ENCODE measurements around the gene ARL10.
"Not testable (repeated sequence)": the region's sequence is repeated elsewhere in the genome, so short reads cannot be mapped to it uniquely, and the experiment has no call there.

ARL10 gene

GRCh38 chr5:176388444-176389134 lies 23.3 kb downstream of the ARL10 start, which contains the start of the genes HIGD2A and NOP16:
TSS of gene HIGD2A (plus strand) at chr5:176388751. CDS start at chr5:176388820, 69 bp downstream.
TSS of gene NOP16 (minus strand) at chr5:176388598. CDS start at chr5:176388539, 59 bp downstream.
- DNase-seq (ENCODE audit: low read depth in 3 of 3): peak; percentile 97 to 100 (median 98)

- DNase-seq (ENCODE audit: low read depth in 3 of 3): no peak
These were observed 24.1 kb downstream of the ARL10 start for GRCh38 chr5:176389135-176390123.

GRCh38 chr5:176391479-176391878 lies 26.2 kb downstream of the ARL10 start:
- no peak for DNase-seq (ENCODE audit: low read depth in 3 of 3)

GRCh38 chr5:176391999-176392398 lies 26.7 kb downstream of the ARL10 start:
- no peak for DNase-seq (ENCODE audit: low read depth in 3 of 3)

- no peak for DNase-seq (ENCODE audit: low read depth in 3 of 3)
These were observed 27.2 kb downstream of the ARL10 start for GRCh38 chr5:176392526-176392925.

GRCh38 chr5:176394096-176394495 lies 28.8 kb downstream of the ARL10 start:
- DNase-seq (ENCODE audit: low read depth in 3 of 3): no peak

GRCh38 chr5:176394881-176395675 lies 29.8 kb downstream of the ARL10 start:
- DNase-seq (ENCODE audit: low read depth in 3 of 3): no peak

GRCh38 chr5:176396330-176396729 lies 31.0 kb downstream of the ARL10 start:
- DNase-seq (ENCODE audit: low read depth in 3 of 3): no peak

GRCh38 chr5:176397736-176398420 lies 32.6 kb downstream of the ARL10 start:
- DNase-seq (ENCODE audit: low read depth in 3 of 3): no peak

GRCh38 chr5:176400382-176401156 lies 35.3 kb downstream of the ARL10 start:
- no peak for DNase-seq (ENCODE audit: low read depth in 3 of 3)

- DNase-seq (ENCODE audit: low read depth in 3 of 3): no peak
These were observed 36.3 kb downstream of the ARL10 start for GRCh38 chr5:176401281-176402205.

GRCh38 chr5:176405656-176406435 lies 40.6 kb downstream of the ARL10 start:
- DNase-seq (ENCODE audit: low read depth in 3 of 3): no peak

- DNase-seq (ENCODE audit: low read depth in 3 of 3): no peak
These were observed 41.3 kb downstream of the ARL10 start for GRCh38 chr5:176406436-176407052.

- DNase-seq (ENCODE audit: low read depth in 3 of 3): no peak
These were observed 42.4 kb downstream of the ARL10 start for GRCh38 chr5:176407456-176408251.

GRCh38 chr5:176408252-176408573 lies 42.9 kb downstream of the ARL10 start:
- not testable (repeated sequence) for DNase-seq (ENCODE audit: low read depth in 3 of 3)

GRCh38 chr5:176408590-176408989 lies 43.3 kb downstream of the ARL10 start:
- no peak for DNase-seq (ENCODE audit: low read depth in 3 of 3)

- DNase-seq (ENCODE audit: low read depth in 3 of 3): no peak
These were observed 44.5 kb downstream of the ARL10 start for GRCh38 chr5:176409765-176410164.

Measured in stimulated activated CD4-positive, alpha-beta T cell treated with anti-CD3 and anti-CD28 coated beads, TNF-alpha, amount 100 ng/mL, for 48 hours (primary cell).